ENCODE measurements around the gene USP3. TPM values are rescaled to one million over a fixed set of nuclear protein-coding genes. Genes with fewer than 3 reads are reported as not detected.

The USP3 gene
- total RNA-seq, 1 donor from 2014 or later, result 80.0 TPM

DNA sequence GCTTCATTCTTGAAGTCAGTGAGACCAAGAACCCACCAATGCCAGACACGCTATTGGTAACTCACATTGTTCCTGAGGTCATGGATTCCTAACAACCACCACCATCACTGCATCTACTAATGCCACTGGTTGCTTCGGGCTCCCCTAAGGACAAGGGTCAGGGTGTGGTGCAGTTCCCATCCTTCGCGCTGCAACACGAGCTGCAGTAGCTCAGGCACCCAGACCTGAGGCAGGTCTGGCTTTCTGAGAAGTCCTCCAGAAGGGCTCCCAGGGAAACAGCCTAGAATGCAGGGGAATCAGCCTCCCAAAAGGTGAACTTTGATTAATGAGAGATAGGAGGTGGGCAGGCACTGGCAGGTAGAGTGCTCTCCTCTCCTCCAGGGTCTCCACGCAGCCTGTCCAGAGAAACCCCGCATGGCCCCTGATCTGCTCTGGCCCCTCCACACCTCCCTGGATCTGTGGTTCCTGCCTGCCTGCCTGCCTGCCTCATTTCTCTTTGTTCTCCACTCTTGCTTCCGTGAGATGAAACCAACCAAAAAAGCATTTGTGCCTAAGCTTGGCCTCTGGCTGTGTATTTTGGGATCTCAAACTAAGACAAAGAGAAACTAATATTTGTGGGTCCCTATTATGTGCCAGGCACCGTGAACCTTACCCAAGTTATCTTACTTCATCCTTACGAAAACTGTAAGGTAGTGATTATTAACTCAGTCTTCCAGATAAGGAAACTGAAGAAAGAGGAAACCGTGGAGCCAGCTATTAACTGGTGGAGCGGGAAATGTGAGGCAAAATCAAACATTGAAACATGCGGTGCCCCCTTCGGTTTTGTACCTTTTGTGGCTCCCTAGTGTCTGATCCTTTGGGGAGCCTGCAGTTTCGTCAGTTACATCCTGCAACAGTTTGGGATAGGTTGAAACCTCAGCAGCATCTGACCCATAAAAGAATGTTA, 43.9 kb upstream of the USP3 start:
- Mint-ChIP-seq H3K4me1 (peaks cover 33% of the 10 kb centered on the region), H3K9me3 (peaks cover 7% of the 10 kb centered on the region), H3K27me3 (ENCODE audit: low read depth) (no peaks in the 10 kb centered on the region), H3K36me3 (ENCODE audit: low read depth) (no peaks in the 10 kb centered on the region), H3K27ac (ENCODE audit: unreplicated experiment) (no peak overlapping the region), H3K4me3 (no peak overlapping the region)
- TF ChIP-seq, protein P1, sequence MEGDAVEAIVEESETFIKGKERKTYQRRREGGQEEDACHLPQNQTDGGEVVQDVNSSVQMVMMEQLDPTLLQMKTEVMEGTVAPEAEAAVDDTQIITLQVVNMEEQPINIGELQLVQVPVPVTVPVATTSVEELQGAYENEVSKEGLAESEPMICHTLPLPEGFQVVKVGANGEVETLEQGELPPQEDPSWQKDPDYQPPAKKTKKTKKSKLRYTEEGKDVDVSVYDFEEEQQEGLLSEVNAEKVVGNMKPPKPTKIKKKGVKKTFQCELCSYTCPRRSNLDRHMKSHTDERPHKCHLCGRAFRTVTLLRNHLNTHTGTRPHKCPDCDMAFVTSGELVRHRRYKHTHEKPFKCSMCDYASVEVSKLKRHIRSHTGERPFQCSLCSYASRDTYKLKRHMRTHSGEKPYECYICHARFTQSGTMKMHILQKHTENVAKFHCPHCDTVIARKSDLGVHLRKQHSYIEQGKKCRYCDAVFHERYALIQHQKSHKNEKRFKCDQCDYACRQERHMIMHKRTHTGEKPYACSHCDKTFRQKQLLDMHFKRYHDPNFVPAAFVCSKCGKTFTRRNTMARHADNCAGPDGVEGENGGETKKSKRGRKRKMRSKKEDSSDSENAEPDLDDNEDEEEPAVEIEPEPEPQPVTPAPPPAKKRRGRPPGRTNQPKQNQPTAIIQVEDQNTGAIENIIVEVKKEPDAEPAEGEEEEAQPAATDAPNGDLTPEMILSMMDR (conservative IDR thresholded peaks at IDR 0.05), result no peak
- no peak for DNase-seq (ENCODE audit: low read depth, low spot score)

DNA sequence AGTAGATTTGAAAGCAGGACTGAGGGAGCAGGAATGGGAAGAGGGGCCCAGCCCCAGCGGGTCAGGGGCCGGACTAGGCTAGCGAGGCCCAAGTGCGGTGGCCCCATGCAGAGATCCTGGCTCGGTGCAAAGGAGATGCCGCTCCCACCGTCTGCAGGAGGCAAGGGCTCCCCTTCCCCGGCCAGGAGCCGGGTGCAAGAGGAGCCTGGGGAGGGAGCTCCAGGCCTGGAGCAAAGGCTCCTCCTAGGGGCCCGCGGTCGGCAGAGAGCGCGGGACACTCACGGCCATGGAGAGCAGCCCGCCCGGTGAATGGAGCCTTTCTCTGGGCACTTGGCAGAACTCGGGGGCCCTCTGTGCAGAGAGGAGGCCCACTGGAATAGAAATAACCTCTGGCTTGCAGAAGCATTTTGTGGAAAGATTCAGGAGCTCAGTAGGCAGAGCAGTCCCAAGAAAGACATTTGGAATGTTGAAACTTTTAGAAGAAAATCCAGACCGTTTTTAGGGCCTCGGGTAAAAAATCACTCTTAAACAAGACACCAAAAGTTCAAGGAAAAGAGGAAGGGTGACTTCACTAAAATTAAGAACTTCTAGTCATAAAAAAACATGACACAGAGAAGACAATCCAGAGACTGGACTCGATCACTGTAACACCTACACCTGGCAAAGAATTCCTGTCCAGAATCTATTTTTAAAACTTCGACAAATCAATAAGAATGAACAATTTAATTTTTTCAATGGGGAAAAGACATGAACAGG, 43.0 kb upstream of the USP3 start:
- TF ChIP-seq, protein P1 (conservative IDR thresholded peaks at IDR 0.05), result peak; percentile 17
- Mint-ChIP-seq H3K4me1 (peaks cover 34% of the 10 kb centered on the region), H3K27me3 (ENCODE audit: low read depth) (no peaks in the 10 kb centered on the region), H3K27ac (ENCODE audit: unreplicated experiment) (peak overlapping the region; percentile 53), H3K9me3 (peaks cover 7% of the 10 kb centered on the region), H3K36me3 (ENCODE audit: low read depth) (no peaks in the 10 kb centered on the region), H3K4me3 (no peak overlapping the region)
- peak; percentile 36 for DNase-seq (ENCODE audit: low read depth, low spot score)

DNA sequence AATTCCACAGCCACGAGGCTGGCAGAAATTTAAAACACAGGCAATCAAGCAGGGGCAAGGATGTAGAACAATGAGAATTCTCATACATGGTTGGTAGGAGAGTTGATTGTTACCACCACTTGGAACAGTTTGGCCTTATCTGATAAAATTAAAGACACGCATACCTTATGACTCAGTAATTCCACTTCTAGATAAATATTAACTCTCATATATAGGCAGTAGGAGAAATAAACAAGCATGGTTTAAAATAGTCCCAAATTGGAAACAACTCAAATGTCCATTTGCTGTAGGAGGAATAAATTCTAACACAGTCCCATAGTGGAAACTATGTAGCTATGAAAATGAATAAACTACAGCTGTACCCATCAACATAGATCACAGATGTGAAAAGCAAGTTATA, 42.3 kb upstream of the USP3 start:
- no peaks in the 10 kb centered on the region for H3K36me3 Mint-ChIP-seq (ENCODE audit: low read depth)
- no peaks in the 10 kb centered on the region for H3K27me3 Mint-ChIP-seq (ENCODE audit: low read depth)
- TF ChIP-seq, protein P1 (conservative IDR thresholded peaks at IDR 0.05), result no peak
- H3K9me3 Mint-ChIP-seq, result peaks cover 7% of the 10 kb centered on the region
- H3K27ac Mint-ChIP-seq (ENCODE audit: unreplicated experiment), result no peak overlapping the region
- peaks cover 40% of the 10 kb centered on the region for H3K4me1 Mint-ChIP-seq
- no peak for DNase-seq (ENCODE audit: low read depth, low spot score)
- no peak overlapping the region for H3K4me3 Mint-ChIP-seq

DNA sequence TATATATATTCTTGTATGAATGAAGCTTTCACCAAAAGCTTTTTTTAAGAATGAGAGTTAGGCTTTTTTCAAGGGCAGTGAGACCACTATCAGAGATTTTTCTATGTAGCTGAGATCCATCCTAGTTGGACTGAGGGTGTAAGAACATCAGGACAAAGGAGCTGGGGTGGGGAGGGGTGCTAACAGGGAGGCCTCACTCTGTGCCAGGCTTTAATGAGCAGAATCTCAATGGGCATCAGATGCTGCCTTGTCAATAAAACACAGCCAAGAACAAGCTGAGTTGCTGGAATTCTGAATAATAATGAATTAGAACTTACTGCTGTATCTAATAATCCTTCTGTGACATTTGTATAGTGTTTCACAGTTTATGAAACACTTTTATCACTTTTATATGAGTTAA, 41.4 kb upstream of the USP3 start:
- Mint-ChIP-seq H3K9me3 (peaks cover 6% of the 10 kb centered on the region), H3K27ac (ENCODE audit: unreplicated experiment) (no peak overlapping the region), H3K27me3 (ENCODE audit: low read depth) (no peaks in the 10 kb centered on the region), H3K4me1 (peaks cover 35% of the 10 kb centered on the region), H3K4me3 (no peak overlapping the region), H3K36me3 (ENCODE audit: low read depth) (no peaks in the 10 kb centered on the region)
- no peak for DNase-seq (ENCODE audit: low read depth, low spot score)
- TF ChIP-seq, protein P1 (conservative IDR thresholded peaks at IDR 0.05), result no peak

DNA sequence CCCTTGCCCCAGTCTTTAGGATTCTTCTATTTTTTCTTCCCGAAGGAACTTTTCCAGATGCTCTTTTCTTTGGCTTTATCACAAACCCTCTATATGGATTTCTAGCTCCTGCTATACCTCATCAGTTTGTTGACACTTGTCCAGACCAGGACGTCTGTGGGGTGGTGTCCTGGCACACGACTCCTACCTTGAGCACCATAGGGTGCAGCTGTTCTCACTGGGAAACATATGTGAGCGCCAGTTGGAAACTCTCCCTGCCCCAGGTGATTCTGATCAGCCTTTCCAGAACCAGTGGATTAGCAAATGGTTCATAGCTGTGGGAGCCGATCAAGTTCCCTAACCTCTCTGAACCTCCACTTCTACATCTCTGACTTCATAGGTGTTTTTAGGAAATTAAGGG, 40.6 kb upstream of the USP3 start:
- Mint-ChIP-seq H3K9me3 (no peaks in the 10 kb centered on the region), H3K4me1 (peaks cover 35% of the 10 kb centered on the region), H3K4me3 (no peak overlapping the region), H3K27ac (ENCODE audit: unreplicated experiment) (no peak overlapping the region), H3K27me3 (ENCODE audit: low read depth) (no peaks in the 10 kb centered on the region), H3K36me3 (ENCODE audit: low read depth) (no peaks in the 10 kb centered on the region)
- DNase-seq (ENCODE audit: low read depth, low spot score), result no peak
- TF ChIP-seq, protein P1 (conservative IDR thresholded peaks at IDR 0.05), result no peak

Measured in neural crest cell (in vitro differentiated cells).